Brain pericyte (primary cell): ENCODE data around the gene ETV5.
"Not testable (repeated sequence)": the region's sequence is repeated elsewhere in the genome, so short reads cannot be mapped to it uniquely, and the experiment has no call there.

Source experiments
- DNase-seq: peaks from one replicate; pipeline ENCODE4 v3.0.0-alpha.2; 2012; ENCODE audit warnings: low read depth, low spot score

Gene ETV5

DNA sequence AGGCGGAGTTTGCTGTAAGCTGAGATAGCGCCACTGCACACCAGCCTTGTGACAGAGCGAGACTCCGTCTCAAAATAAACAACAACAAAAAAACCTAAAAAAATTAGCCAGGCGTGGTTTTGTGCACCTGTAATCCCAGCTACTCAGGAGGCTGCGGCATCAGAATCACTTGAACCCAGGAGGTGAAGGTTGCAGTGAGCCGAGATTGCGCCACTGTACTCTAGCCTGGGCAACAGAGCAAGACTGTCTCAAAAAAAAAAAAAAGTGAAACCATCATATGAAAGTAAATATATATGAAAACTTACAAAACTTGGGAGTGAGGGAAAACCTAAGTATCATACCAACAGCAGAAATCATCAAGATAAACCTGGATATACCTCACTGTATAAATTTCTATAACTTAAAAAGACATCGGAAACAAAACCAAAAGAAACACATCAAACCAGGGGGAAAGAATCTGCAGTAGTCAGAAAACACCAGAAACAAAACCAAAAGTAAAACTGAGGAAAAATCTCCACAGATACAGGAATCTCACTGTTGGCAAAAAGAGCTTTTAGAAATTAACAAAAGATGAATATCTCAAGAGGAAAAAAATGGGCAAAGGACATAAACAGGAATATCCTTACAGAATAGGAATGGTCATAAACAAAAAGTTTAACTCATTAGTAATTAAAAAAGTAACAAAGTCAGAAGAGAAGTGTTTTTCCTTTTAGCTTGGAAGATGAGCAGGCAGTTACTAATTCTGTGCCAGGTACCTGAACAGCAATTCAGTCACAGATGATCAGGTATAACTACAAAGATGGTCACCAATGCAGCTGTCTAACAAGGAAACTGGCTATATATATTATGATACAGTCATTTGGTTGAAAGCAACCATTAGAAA lies 41.3 kb downstream of the ETV5 start:
- no peak for DNase-seq

DNA sequence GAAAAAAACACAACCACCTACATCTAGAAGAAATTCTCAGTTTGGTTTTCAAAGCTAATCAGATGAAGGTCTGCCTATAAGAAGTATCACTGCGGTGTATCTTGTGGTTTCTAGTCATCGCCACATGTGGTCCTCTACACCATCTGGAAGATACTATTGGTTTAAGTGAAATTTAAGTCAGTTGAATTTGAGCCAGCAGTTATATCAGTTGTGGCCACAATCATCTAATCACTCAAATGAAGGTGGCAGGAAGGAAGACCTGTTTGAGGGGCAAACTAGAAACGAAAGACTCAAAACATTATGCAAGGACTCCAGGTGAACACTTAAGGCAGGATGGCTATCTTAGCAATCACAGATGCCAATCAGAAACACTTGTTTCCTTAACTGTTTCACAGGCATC lies 48.7 kb downstream of the ETV5 start:
- DNase-seq: no peak

DNA sequence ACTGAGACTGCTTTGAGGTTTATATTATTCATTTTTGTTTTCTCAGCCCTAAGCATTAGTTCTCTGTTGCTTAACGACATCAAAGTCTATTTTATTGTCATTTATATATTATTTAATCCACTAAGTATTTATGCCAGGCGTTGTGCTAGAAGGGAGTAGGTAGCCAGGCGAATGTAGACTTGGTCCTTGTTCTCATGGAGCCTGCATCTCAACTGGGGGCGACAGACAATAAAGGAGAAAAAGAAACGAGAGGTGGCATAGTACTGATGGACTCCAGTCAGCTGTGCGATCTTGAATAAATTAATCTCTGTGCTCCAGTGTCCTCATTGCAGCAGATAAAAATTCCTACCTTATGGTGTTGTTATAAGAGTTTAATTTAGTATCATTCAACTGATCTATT lies 49.7 kb downstream of the ETV5 start:
- DNase-seq: no peak

DNA sequence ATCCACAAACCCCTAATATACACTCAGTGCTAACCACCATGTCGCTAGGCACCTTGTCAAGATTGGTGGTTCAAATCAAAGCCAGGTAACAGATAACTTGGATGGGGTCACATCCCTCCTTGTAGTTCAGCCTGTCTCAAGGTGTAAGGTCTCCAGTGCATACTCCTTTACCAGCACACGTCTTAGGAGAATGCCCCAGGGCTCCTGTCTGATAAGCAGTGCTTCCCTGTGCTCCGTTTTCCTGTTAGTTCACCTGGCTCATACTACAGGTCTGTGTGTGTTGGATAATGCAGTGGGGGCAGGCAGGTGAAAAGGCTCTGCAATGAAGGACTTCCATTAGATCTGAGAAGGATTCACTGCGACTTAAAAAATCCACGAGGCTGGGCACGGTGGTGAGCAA lies 50.7 kb downstream of the ETV5 start:
- DNase-seq: no peak

DNA sequence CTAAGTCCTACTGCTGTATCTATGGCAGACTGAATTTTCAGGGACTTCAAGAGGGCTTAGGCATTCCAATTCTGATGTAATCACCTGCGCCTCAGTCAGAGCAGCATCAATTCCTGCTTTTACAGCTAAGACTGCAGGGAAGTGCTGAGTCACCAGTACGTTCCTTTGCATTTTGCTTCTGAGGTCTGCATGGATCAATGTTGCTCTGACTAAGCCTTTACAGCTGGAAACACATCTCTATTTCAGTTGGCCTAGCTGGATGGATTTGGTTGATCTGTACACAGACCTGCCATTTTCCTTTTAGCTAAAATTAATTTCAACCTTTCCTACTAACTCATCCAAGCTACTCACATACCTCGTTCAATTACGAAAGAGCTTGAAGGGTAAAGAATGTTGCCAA lies 51.3 kb downstream of the ETV5 start:
- peak; percentile 21 for DNase-seq

DNA sequence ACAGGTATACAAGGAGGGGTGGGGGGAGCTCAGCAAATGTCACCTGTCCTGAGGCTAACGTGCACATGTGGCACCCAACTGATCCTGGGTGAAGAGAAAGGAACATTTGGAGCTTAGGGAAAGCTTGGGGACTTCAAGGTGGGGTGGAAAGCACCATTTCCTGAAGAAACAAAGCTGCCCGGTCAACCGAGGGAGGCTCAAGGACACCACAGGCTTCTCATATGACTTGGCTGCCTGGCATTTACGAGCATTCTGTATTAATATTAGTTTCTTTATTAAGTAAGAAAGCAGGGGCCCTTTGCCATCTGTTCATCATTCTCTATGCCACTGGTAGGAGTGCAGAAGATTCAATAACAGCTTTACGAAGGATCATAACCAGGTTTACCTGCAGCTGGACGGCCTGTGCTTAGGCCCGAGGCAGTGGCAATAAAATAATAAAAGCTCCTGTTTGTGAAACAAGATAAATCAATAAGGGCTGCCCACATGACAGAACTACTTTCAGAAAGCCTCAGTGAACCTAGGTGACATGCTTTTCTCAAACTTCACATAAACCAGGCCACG lies 54.0 kb downstream of the ETV5 start:
- DNase-seq: no peak

DNA sequence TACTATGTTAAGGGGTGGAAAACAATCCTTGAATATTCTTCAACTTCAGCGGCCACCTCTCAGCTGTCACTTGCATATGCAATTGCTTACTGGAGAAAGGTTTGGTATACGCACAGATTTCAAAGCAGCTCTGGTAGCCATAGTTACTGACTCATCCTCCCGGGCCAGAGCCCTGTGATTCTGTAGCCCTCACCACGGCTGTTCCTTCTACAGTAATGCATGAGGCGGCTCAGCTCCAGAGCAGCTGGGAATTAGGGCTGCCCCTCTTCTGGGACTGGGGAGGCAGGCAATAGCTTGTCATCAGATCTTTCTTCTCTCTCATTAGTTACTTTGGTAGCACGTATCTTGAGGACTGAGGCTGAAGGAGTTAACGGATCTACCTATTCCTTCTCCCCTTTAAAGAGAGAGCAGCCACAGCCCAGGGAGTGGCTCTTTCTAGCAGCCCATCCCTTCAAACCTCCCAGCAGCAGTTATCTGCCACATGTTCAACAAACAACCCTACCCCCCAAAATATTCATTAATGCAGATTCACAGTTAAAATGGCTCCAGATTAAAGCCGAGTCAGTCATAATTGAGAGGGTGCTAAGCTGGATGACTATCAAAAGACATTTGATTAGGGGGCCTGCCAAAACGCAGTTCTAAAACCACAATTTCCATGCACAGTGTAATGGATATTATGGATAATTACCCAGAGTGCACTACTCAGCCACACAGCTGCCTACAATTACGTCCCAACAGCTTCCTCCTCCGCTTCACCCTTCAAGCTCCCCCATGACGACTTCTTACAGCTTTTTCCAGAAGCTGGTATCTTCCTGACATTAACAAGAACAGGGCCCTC lies 54.7 kb downstream of the ETV5 start:
- DNase-seq: no peak

DNA sequence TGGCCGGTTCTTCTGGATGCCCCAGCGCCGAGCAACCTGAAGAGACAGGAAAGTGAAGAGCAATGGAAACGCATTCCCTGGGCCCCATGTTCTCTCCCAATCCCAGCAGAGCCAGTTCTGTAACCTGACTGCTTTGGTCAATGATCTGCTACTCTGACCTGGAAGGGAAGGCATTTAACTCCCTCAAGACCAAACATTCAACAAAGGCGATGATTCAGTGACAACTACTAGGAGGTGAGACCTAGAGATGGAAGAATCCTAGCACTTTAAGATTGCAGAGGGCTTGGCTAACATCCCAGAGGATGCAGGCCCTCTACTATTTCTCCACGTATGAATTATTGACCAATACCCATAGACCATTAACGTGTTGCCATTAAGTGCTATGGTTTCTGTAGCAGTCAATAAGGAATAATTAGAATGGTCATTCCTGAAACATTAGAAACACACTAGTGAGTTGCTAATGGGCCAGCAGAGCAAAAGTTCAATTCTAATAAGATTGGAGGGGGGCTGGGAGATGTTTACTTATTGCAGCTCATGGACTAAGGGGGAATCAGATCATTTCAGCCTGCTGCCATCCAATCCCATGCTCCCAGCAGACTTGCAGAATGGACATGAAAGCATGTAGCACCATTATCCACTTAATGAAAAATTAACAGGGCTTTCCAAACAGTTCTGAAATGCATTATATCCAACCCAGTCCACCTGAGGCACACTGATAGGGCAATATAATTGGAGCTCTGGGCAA lies 56.6 kb downstream of the ETV5 start:
- no peak for DNase-seq

DNA sequence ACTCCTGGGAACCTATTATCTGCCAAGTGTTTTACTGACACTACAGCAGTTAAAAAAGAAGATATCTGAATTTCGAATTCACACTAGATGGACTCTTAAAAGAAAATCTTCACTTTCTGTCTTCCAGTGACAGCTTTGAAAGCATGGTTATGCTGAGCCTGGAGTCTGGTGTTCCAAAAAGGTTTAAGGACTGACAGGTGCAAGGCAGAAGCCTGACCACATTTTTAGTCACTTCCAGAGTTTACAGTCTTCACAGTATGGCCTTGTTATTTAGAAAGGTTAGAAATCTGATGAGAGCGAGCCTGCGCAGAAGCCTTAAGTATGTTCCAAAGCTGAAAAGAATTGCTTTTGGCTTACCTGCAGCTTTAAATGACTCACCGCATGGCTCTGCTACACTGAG lies 59.9 kb downstream of the ETV5 start:
- DNase-seq: no peak

DNA sequence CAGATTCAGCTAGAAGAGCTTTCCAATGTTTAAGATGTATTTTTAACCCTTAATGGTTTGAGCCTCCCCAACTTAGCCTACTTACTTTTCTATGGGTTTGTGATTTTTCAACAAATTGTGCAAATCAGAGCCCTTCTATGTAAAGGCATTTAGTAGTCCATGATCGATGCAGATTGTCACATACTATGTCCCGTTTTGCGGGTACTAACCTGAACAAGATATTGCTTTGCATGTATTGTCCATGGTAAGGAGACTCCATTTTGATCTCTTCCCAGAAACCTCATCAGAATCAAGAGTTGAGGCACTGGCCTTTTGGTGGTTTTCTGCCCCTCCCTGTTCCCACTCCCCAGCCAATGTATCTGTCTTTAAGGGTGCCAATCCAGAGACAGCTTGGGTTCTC lies 60.8 kb downstream of the ETV5 start:
- no peak for DNase-seq

DNA sequence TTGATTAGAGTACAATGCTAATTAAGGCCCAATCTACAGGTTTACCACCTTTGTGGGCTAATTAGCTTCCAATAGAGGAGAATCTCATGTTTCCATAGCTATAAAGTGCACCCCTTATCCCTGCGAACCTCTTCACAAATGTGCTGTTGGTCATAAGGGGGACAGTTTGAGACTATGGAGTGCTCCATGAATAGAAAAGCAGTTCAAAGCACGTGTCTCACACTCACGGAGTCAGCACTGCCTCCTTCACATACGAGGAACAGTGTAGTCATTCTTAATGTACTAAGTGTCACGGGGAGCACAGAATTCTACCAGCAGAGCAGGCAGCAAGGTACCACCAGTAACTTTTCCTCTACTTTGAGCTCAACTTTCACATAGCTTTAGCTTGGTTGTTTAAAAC lies 62.1 kb downstream of the ETV5 start:
- DNase-seq: no peak

DNA sequence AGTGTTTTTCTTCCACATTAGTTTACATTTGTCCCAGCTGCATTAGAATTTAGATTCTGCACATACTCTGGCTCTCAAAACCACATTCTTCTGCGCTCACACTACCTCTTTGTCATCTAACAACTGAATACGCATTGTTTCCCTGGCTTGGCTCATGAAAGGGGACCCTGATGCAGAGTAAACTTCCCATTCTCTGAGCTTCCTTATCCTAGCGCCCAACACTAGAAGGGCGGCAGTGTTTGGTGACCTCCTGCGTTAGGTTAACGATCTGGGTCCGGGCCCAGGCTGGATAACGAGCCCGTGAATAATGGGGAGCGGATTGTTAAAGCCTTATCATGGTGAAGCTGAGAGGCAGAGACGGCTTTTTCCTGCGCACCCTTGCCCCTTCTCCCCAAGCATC lies 63.9 kb downstream of the ETV5 start:
- DNase-seq: no peak

DNA sequence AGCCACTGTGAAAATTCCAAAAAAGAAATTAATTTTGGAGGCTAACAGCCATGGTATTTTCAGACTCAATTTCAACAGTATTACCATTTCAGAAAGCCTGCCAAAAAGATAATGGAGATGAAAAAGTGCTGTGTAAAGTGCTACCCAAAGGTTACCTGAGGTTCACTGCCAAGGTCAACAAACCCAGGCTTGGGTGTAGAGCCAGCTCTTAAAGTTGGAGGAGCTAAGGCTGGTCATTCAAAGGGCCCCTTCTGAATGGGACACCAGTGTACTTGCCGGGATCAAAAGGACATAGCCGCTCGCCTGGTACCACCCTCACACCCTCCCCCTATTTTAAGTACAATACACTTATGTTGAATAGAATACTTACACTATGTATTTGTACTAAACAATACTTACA lies 64.5 kb downstream of the ETV5 start:
- DNase-seq: no peak

DNA sequence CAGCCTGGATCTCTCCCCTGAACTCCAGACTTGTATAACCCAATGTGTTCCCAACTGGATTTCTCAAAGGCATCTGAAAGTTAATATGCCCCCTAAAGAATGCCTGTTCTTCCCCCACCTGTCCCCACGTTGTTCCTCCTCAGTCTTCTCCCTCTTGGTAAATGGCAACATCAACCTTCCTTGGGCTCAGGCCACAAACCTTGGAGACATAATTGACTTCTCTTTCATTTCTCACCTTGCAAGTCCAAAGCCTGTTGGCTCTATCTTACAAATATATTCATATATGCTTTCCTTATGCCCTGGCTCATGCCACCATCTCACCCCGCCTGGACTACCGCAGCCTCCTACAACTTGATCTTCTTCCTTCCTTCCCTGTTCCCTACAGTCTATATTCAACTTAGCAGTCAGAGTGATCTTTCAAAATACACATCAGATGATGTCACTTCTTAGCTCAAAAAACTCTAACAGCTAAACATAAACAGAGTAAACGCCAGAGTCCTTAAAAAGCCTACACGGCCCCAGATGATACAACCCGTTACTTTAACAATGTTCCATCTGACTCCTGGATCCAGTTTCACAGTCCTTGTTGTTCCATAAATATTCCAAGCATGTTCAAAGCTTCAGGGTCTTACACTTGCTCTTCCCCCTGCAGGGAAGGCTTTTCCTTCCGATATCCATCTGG lies 66.2 kb downstream of the ETV5 start:
- no peak for DNase-seq

DNA sequence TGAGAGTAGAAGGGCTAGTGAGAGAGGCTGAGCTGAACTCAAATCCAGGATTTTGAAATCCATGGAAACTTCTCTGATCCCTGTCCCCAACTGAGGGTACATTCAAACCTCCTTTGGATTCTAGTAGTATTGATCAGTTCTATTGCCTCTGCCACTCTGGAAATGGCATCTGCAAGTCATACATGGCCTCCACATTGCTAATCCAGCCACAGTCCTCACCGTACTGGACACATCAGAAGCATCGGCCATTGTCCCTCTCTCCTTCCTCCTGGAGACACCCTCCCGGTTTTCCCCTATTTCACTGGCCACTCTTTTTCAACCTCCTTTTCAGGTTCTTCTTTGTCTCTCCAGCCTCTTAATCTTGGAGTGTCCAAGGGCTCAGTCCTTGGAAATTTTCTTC lies 66.9 kb downstream of the ETV5 start:
- no peak for DNase-seq

DNA sequence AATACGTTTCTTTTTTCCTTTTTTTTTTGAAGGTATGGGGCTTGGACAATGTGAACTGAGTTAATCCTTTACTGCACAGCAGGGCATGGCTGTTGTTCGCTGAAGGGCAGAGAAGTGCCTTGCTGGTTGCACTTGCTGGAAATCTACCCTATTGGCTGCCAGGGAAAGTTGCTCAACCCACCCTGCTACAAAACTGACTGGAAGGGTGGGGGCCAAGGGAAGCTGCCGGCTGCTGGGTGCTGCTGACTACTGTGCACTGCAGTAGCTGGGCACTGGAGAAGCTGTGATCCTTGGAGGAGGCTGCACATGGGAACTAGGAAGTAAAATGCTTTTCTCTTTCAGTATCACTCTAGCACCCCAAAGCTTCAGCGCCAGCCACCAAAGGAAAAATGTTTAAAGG lies 70.5 kb downstream of the ETV5 start:
- no peak for DNase-seq

DNA sequence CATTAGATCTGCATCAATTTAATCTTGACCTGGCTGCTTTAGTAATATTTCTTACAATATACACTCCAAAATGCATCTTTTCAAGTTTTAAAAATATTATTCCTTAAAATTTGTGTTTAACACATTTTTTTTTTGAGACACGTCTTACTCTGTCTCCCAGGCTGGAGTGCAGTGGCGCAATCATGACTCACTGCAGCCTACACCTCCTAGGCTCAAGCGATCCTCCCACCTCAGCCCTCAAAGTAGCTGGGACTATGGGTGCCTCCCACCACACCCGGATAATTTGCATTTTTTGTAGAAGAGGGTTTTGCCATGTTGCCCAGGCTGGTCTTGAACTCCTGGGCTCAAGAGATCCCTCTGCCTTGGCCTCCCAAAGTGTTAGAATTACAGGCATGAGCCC lies 73.6 kb downstream of the ETV5 start:
- DNase-seq: no peak

DNA sequence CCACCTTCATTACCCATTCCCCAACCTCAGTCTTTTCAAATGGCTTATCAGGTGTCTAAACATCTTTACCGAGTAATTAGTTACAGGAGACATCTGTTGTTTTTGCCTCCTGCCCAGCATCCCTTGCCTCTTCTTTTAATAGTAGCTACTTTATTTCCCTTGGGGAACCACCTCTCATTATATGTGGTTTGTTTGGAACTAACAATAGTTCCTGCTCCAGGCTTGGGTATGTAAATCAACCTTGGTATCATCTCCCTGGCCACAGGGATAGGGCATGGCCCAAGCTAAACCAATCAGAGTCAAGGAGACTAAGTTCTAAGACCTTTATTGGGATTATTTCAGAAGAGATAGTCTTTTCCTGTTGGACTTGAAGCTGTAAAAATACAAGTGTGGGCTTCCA lies 76.6 kb downstream of the ETV5 start:
- DNase-seq: no peak

DNA sequence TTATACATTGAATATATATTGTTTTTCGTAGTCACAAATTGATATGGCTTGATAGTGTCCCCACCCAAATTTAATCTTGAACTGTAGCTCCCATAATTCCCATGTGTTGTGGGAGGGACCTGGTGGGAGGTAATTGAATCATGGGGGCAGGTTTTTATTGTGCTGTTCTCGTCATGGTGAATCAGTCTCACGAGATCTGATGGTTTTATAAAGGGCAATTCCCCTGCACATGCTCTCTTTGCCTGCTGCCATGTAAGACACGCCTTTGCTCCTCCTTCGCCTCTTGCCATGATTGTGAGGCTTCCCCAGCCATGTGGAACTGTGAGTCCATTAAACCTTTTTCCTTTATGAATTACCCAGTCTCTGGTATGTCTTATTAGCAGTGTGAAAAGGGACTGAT lies 82.9 kb downstream of the ETV5 start:
- not testable (repeated sequence) for DNase-seq

DNA sequence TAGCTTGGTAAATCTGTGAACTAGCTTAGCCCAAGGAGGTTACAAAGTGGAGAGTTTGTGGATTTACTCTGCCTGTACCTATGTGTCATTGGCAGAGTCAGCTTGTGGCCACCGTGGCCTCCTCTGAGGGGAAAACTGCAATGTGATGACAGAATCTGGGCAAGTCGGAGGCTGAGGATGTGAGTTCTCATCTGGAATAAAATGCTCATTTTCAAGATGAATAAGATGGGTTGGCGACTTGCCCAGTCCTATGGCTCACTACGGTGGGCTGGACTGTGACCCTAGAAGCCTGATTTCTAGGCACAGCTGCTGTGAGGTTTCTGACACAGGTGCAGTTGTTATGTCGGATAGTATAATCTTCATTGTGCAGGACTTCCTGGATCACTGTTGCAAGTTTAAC lies 83.7 kb downstream of the ETV5 start:
- no peak for DNase-seq

DNA sequence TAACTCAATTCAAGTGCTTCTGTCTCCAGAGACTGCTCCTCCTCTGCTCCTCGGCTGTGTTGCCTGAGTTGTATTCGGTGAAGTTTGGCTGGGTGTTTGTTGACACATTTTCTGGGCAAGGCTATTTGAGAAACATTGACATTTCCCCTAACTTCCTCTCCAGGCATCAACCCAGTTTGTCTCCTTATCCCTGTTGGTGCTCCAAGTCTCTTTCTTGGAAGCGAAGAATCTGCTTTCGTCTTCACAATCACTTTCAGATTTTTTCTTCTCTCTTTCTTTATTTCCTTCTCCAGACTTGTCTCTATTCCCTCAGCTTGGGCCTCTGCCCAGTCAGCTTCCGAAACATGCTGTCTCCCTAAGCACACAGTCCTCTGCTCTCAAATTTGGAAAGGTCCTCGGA lies 84.7 kb downstream of the ETV5 start:
- DNase-seq: no peak
